Measurements from ENCODE around the gene PARD3B.

- TF ChIP-seq, protein P1, sequence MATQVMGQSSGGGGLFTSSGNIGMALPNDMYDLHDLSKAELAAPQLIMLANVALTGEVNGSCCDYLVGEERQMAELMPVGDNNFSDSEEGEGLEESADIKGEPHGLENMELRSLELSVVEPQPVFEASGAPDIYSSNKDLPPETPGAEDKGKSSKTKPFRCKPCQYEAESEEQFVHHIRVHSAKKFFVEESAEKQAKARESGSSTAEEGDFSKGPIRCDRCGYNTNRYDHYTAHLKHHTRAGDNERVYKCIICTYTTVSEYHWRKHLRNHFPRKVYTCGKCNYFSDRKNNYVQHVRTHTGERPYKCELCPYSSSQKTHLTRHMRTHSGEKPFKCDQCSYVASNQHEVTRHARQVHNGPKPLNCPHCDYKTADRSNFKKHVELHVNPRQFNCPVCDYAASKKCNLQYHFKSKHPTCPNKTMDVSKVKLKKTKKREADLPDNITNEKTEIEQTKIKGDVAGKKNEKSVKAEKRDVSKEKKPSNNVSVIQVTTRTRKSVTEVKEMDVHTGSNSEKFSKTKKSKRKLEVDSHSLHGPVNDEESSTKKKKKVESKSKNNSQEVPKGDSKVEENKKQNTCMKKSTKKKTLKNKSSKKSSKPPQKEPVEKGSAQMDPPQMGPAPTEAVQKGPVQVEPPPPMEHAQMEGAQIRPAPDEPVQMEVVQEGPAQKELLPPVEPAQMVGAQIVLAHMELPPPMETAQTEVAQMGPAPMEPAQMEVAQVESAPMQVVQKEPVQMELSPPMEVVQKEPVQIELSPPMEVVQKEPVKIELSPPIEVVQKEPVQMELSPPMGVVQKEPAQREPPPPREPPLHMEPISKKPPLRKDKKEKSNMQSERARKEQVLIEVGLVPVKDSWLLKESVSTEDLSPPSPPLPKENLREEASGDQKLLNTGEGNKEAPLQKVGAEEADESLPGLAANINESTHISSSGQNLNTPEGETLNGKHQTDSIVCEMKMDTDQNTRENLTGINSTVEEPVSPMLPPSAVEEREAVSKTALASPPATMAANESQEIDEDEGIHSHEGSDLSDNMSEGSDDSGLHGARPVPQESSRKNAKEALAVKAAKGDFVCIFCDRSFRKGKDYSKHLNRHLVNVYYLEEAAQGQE (IDR thresholded peaks at IDR 0.05; ENCODE audit: low read depth): no peak
- TF ChIP-seq, protein P2, sequence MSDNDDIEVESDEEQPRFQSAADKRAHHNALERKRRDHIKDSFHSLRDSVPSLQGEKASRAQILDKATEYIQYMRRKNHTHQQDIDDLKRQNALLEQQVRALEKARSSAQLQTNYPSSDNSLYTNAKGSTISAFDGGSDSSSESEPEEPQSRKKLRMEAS (IDR thresholded peaks at IDR 0.05): no peak
- TF ChIP-seq, protein P3, sequence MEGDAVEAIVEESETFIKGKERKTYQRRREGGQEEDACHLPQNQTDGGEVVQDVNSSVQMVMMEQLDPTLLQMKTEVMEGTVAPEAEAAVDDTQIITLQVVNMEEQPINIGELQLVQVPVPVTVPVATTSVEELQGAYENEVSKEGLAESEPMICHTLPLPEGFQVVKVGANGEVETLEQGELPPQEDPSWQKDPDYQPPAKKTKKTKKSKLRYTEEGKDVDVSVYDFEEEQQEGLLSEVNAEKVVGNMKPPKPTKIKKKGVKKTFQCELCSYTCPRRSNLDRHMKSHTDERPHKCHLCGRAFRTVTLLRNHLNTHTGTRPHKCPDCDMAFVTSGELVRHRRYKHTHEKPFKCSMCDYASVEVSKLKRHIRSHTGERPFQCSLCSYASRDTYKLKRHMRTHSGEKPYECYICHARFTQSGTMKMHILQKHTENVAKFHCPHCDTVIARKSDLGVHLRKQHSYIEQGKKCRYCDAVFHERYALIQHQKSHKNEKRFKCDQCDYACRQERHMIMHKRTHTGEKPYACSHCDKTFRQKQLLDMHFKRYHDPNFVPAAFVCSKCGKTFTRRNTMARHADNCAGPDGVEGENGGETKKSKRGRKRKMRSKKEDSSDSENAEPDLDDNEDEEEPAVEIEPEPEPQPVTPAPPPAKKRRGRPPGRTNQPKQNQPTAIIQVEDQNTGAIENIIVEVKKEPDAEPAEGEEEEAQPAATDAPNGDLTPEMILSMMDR (IDR thresholded peaks at IDR 0.05 in 2 of 3, conservative IDR thresholded peaks at IDR 0.05 in 1 of 3; ENCODE audit: borderline replicate concordance in 1 of 3, insufficient read depth in 1 of 3, low read depth in 2 of 3, low read length in 2 of 3): no peak
- TF ChIP-seq POLR2AphosphoS5 (IDR thresholded peaks at IDR 0.05; ENCODE audit: low read depth, low read length) (no peak), CBX3 (IDR thresholded peaks at IDR 0.05; ENCODE audit: low read depth) (no peak), JUND (IDR thresholded peaks at IDR 0.05) (no peak), ELF1 (IDR thresholded peaks at IDR 0.05; ENCODE audit: borderline replicate concordance, low read depth) (no peak), CEBPB (IDR thresholded peaks at IDR 0.05; ENCODE audit: low read depth) (no peak), ZNF274 (IDR thresholded peaks at IDR 0.05; ENCODE audit: low read depth, low read length) (no peak), EZH2phosphoT487 (IDR thresholded peaks at IDR 0.05; ENCODE audit: borderline replicate concordance) (no peak), EZH2 (IDR thresholded peaks at IDR 0.05) (no peak), POLR2A (IDR thresholded peaks at IDR 0.05; ENCODE audit: borderline replicate concordance, extremely low read depth, insufficient read depth, insufficient read length) (no peak), YY1 (IDR thresholded peaks at IDR 0.05; ENCODE audit: extremely low read depth, insufficient replicate concordance, low read depth, low read length) (no peak)
Measured at GRCh38 chr2:205069928-205070327, 524.7 kb downstream of the PARD3B start.
